HG03108 (cell line): ENCODE measurements around the gene SIPA1L3.

ENCODE experiments used
- ATAC-seq: cut with Tn5 transposase; IDR thresholded peaks from one replicate; pipeline ENCODE4 v1.9.1; 2021; ENCODE audit warnings: moderate library complexity; ENCODE audit not compliant: unreplicated experiment

The SIPA1L3 gene

DNA sequence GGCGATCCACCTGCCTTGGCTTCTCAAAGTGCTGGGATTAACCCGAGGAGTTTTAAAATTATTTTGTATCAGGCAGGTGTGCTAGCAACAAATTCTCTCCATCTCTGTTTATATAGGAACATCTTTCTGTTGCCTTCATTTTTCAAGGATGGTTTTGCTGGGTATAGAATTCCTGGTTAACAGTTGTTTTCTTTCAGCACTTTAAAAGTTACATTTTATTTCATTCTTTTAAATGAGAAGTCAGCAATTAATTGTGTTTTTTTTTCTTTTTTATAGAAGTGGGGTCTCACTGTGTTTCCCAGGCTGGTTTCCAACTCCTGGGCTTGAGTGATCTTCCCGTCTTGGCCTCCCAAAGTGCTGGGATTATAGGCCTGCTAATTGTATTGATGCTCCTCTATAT, 273.1 kb downstream of the SIPA1L3 start:
- no peak for ATAC-seq

DNA sequence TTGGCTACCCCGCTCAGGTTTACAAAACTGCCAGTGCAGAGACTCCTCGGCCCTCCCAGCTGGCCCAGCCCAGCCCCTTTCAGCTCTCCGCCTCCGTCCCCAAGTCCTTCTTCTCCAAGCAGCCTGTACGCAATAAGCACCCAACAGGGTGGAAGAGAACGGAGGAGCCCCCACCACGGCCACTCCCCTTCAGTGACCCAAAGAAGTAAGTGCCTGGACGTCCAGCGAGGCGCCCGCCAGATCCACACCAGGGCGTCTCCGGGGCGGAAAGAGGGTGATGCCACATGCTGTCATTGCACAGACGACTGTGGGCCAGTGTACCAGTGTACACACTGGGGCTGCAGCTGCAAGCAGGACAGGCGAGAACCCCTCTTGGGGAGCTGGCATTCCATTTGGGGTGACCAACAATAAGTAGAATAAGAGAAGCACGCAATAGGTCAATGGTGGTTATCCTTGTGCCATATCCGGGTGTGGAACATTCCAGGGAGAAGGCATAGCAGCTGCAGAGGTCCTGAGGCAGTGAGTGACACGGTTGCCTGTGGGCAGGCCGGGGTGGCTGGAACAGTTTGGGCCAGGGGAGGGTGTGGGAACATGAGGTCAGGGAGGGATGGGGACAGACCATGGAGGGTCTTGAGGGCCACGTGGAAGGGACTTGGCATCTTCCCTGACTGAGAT, 275.7 kb downstream of the SIPA1L3 start:
- ATAC-seq: no peak

DNA sequence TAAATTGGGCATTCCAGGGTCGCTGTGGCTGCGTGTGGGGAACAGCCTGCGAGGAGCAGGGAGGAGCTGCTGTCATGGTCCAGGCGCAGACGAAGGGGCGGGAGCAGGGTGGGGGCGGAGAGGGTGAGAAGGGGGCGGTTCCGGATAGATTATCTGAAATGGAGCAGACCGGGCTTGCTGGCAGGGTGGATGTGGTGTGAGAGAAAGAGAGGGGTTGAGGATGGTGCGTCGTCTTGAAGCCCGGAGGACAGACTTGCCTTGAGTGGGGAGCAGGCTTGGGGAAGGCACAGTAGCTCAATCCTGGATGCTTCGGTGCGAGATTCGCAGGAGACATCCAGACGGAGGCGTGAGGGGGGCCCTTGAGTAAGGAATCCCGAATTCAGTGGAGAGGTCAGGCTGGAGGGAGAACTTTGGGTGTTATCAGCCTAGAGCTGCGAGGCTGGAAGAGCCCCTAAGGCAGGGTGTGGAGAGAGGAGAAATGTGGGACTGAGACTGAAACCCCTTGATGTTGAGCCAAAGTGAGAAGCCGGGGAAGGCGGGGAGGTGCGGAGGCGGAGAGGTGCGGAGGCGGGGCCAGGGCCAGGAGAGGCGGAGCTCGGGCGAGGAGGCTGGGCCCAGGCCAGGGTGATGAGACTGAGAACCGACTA, 276.4 kb downstream of the SIPA1L3 start:
- no peak for ATAC-seq

DNA sequence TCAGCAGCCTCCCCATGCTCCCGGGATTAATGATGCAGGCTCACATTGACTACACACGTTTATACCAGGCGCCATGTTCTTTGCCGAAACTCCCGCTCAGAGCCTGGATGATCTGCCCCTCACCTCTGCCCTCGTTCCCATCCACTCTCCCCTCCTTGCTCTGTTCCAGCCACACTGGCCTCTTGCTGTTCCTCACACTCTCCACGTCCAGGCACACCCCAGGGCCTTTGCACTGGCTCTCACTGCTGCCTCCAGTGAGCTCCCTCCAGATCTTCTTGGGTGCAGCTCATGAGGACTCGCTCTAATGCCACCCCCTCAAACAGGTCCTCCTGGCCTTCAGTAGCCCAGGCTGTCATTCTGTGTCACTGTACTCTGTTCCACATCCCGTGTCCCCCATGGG, 277.8 kb downstream of the SIPA1L3 start:
- ATAC-seq: no peak

DNA sequence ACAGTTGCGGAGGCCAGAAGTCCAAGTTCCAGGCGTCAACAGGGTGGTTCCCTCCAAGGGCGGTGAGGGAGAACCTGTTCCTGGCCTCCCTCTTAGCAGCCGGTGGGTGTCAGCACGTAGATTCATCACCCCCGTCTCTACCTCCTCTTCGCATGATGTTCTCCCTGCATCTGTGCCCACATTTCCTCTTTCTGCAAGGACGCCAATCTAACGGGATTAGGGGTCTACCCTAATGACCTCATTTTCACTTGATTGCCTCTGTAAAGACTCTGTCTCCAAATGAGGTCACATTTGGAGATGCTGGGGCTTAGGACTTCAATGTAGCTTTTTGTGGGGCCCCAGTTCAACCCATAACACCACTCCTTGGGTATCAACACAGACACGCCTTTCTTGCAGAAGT, 278.6 kb downstream of the SIPA1L3 start:
- ATAC-seq: no peak

DNA sequence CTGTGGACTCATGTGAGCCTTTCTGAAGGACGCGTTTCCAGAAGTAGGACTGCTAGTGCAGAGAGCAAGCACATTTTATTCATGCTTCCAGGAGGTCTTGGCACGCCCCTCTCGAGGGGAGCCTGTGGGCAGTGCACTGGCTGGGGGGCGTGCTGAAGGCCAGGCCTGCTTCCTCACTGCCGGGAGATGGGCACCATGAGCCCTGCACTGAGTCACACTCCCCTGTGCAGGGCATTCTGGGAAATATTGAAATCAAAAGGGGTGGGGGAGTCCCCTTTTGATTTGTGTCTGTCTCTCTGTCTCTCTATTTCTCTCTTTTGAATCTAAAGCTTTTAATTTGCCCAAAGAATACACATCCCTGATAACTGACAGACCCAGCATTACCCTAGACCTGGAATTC, 283.1 kb downstream of the SIPA1L3 start:
- no peak for ATAC-seq

DNA sequence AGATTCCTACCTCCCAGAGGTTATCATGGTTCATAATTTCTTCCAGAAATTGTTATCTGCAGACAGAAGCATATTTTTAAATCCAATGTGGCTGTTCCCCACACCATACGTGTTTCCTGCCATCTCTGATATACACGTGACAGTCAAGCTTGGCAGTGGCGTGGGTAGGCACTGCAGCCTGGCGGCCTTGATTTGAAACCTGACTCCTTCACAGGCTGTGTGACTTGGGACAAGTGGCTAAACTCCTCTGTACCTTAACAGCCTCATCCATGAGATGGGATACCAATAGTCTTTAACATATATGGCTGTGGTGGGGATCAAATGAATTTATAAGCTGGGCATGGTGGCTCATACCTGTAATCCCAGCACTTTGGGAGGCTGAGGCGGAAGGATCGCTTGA, 283.8 kb downstream of the SIPA1L3 start:
- ATAC-seq: no peak

DNA sequence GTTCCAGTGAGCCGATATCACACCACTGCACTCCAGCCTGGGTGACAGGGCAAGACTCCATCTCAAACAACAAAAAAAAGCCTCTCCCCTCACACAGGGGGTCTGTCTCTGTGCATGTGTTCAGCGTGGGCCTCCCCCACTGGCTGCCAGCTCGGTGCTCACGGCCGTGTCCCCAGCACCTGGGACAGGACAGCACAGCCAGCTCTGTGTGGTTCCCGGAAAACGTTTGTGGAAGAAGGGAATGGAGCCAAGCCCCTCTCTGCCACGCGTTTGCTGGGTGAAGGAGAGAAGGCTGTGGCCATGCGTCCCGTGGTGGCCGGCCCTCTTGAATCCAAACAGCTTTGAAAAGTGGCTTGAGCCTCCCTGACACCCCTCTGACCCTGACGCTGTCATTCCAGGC, 284.7 kb downstream of the SIPA1L3 start:
- ATAC-seq: no peak

DNA sequence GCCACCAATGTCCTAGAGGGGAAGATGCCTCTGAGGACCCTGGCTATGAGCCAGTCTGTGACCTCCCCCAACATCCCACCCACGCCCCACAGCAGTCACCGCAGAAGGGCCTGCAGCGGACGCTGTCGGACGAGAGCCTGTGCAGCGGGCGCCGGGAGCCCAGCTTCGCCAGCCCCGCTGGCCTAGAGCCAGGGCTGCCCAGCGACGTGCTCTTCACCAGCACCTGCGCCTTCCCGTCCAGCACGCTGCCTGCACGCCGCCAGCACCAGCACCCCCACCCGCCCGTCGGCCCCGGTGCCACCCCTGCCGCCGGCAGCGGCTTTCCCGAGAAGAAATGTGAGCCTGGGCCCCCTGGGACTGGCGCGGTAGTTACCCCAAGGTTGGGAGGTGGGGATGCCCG, 286.4 kb downstream of the SIPA1L3 start:
- no peak for ATAC-seq

DNA sequence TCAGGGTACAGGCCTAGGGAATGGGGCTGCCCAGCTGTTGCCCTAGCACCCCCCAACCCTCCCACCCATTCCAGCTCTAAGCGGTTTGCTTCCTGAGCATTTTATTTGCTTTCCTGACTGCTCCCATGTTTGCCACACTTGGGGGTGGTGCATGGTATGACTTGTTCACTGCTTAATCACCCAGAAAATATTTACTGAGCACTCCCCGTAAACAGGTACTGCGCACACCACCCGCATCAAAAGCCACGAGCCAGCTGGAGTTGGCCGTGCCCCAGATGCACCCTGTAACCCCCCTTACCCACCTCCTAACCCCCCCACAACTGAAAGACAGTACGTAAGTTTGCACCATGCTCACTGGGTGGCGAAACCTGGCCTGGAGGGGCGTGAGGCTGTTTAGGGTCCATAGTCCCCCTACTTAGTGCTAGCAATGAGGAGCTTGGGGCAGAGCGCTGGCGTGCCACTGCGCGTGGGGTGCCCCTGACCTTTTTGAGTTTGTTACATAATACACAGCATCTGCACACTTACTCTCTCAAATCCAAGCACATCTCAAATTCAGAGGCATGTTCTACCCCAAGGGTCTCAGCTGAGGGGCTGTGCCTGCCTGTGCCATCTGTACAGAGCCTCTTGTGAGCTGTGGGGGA, 287.2 kb downstream of the SIPA1L3 start:
- no peak for ATAC-seq

DNA sequence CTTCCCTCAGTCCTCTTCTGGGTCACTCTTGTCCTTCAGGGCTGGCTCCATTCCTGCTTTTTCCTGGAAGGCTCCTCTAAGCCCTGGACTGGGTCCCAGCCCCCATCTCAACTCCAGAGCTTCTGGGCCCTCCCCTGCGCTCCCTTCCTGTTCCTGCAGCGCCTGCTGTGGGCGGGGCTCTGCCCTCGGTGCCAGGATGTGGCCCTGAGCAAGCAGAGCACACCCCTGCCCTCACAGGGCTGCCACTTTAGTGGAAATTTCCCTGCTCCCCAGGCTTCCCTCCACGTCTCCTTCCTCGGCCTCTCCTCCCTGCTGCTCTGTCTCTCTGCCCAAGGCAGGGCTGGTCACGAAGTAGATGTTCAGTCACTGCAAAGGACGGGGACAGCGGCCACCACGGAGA, 288.2 kb downstream of the SIPA1L3 start:
- no peak for ATAC-seq

DNA sequence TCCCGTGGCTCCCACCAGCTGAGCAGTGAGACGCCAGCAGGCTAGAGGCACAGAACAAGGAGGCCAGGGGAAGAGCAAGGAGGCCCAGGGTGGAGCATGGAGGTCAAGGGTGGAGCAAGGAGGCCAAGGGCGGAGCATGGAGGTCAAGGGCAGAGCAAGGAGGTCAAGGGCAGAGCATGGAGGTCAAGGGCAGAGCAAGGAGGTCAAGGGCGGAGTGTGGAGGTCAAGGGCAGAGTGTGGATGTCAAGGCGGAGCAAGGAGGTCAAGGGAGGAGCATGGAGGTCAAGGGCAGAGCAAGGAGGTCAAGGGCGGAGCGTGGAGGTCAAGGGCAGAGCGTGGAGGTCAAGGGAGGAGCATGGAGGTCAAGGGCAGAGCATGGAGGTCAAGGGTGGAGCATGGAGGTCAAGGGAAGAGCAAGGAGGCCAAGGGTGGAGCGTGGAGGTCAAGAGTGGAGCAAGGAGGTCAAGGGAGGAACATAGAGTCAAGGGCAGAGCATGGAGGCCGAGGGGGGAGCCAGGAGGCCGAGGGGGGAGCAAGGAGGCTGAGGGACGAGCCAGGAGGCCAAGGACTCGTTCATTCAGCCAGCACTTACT, 289.3 kb downstream of the SIPA1L3 start:
- no peak for ATAC-seq

DNA sequence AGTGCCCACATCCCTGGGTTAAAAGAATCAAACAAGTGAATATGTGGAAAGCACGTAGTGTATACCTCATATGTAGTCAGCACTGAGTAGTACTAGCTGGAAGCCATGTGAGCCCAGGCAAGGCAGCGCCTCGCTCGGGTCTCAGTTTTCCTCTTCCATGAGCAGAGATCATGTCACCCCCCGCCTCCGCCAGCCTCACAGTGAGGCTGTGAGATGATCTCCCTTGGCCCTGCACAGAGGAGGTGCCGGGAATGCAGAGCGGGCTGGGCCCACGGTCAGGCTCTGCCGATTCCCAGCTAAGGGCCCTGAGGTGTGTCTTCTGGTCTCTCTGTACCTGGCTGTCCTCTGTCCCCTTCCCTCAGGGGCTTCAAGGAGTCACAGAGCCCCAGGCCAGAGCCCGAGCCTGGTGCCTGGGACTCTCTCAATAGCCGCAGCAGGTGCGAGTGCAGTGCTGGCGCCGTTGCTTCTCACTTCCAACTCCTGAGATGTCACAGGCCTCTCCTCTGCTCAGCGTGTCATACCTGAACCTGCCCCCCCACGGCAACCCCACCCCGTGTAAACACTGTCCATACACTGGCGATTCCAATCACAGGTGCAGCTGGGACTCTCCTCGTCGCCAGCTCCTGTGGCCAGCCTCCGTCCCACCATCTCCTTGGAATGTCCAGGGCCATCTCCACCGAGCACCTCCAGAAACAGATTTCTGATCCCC, 290.1 kb downstream of the SIPA1L3 start:
- no peak for ATAC-seq

DNA sequence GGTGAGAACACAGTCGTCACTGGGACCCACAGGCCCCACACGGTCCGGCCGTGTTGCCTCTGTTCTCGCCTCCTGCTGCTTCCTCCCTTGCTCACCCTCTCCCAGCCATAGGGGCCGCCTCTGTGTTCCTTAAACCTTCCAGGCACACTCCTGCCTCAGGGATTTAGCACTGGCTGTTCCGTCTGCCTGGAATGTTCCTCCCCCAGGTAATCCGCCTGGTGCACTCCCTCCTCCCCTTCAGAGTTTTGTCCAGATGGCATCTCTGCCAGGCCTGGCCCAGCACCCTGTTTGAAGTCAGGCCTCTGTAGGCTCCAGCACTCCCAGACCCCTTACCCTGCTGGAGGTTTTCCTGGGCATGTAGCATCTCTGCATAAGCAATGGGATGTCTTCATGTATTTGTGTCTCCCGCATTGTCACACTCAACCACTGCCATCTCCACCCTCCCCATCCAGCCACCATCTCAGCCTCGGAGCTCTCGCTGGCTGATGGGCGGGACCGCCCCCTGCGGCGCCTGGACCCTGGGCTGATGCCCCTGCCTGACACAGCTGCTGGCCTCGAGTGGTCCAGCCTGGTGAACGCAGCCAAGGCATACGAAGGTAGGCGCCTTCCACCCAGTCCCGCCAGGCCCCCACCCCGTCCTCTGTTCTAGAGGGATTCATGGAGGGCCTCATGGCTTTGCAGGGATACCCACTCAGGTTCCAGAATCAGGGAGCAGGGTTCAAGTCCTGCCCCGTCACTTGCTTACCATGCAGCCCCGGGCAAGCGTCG, 291.1 kb downstream of the SIPA1L3 start:
- ATAC-seq: no peak

DNA sequence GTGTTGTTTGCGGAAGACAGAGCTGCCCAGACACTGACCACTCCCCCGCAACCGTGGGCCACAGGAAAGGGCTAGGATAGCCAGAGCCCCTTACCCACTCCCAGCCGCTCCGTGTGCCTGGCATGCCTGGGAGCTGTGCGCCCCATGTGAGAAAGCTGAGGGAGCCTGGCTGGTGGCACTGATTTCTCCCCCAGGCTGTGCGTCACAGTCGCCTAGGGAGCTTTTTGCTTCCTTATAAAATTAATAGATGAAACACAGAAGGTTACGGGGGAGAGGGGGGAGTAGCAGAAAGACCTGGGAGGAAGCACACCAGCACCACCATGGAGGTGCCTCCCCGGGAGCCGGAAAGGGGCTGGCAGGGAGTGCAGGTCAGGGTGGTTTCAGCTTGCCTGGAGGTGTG, 292.3 kb downstream of the SIPA1L3 start:
- no peak for ATAC-seq

DNA sequence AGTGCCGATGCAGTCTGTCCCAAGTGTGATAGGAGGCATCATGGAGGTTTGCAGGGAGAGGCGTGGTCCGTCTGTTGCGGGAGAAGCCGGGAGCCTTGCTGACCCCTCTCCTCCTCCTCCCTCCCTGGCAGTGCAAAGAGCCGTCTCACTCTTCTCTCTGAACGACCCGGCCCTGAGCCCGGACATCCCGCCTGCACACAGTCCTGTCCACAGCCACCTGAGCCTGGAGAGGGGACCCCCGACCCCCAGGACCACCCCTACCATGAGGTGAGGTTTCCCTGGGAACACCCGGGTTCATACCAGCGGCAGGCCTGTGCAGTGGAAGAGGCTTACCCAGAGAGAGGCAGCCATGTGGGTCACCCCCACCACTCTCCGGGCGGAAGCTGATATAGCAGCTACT, 294.7 kb downstream of the SIPA1L3 start:
- no peak for ATAC-seq

DNA sequence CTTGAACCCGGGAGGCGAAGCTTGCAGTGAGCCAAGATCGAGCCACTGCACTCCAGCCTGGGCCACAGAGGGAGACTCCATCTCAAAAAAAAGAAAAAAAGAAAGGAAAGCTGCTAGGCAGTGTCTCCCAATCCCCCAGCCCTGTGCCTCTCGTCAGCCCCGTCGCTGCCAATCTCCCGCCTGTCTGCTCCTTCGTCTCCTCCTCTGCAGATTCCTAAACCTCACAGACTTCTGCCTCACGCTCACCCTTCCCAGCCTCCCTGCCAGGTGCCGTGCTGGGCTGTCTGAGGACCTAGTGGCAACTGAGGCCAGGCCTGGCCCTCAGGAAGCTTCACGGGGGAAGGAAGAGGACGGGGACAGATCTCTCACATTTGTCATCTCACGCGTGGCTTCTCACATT, 295.5 kb downstream of the SIPA1L3 start:
- no peak for ATAC-seq

DNA sequence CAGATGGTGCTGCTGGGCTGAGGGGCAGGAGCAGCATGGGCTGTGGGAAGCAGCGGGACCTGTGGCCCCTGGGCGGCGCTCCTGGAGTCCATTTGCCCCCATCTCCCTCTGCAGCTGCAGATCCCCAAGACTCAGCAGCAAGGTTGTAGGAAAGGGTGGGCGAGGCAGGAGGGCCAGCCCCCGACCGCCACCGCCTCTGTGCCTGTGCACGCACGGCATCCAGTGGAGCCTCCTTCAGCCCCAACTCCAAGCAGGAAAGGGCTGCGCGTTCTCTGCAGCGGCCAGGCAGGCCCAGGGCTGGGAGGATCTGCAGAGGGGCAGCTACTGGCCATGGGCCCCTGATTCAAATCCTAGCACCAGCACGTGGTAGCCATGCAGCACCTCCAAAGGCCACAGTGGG, 296.2 kb downstream of the SIPA1L3 start:
- no peak for ATAC-seq

DNA sequence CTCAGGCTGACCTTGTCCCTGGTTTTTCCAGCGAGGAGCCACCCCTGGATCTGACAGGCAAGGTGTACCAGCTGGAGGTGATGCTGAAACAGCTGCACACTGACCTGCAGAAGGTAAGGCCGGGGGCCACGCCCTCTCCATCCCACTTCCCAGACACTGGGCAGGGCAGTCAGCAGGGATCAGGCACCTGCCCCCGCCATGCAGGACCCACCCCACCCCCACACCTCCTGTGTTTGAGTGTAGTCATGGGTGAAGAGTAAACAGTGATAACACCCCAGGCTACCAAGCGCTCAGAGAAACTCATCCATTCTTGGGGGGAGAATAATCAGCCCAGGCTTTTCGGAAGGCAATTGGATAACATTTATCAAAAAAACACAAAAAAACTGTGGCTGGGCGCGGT, 297.1 kb downstream of the SIPA1L3 start:
- ATAC-seq: no peak

DNA sequence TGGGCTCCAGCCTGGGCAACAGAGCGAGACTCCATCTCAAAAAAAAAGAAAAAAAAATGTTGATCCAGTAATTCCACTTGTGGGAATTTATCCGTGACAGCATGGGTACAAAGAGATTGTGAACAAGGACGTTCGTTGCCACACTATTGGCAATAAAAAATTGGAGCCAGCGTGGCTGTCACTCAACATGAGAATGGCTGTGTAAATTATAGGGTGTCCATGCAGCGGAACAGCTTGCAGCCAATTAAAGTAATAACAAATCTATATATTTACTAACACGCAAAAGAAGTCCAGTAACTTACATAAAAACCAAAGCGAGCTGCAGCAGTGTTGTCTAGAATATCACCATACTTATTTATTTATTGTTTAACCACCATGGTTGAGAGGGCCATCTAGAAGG, 297.7 kb downstream of the SIPA1L3 start:
- ATAC-seq: no peak
